Astrocyte of the cerebellum (primary cell): Measurements from ENCODE around the gene MED28.

ENCODE experiments used
- DNase-seq: peaks from one replicate; pipeline ENCODE4 v3.0.0-alpha.2; 2011; ENCODE audit warnings: low read depth
- H3K4me3 ChIP-seq: 2 replicates; pipeline ENCODE4 v1.5.1; 2011; ENCODE audit warnings: mild to moderate bottlenecking, low read depth, low read length, moderate library complexity
- CTCF ChIP-seq: IDR thresholded peaks from 2 replicates; pipeline ENCODE4 v1.5.1; 2012; ENCODE audit warnings: low read length, low read depth, moderate library complexity, mild to moderate bottlenecking; ENCODE audit errors: missing control alignments
- in situ Hi-C: cut with HindIII; loops from 2 replicates; pipeline ENCODE4 v1.10.0; 2017; ENCODE audit warnings: low sequenced_read_pairs

MED28 gene

GRCh38 chr4:17642398-17642783 lies 27.9 kb downstream of the MED28 start:
- TF ChIP-seq CTCF: no peak
- no peak overlapping the region for H3K4me3 ChIP-seq
- DNase-seq: no peak
- in situ Hi-C loops: no loop called here

GRCh38 chr4:17646693-17647092 lies 32.3 kb downstream of the MED28 start:
- no peak for TF ChIP-seq CTCF
- DNase-seq: no peak
- in situ Hi-C loops: no loop called here
- no peak overlapping the region for H3K4me3 ChIP-seq

GRCh38 chr4:17647176-17647806 lies 32.9 kb downstream of the MED28 start:
- DNase-seq: no peak
- no peak overlapping the region for H3K4me3 ChIP-seq
- TF ChIP-seq CTCF: no peak
- in situ Hi-C loops: no loop called here

GRCh38 chr4:17647927-17648326 lies 33.5 kb downstream of the MED28 start:
- in situ Hi-C loops: no loop called here
- H3K4me3 ChIP-seq: no peak overlapping the region
- no peak for TF ChIP-seq CTCF
- no peak for DNase-seq

GRCh38 chr4:17650406-17650805 lies 36.0 kb downstream of the MED28 start:
- in situ Hi-C loops: no loop called here
- no peak for DNase-seq
- no peak for TF ChIP-seq CTCF
- no peak overlapping the region for H3K4me3 ChIP-seq

GRCh38 chr4:17654701-17655100 lies 40.3 kb downstream of the MED28 start:
- H3K4me3 ChIP-seq: no peak overlapping the region
- in situ Hi-C loops: no loop called here
- no peak for DNase-seq
- no peak for TF ChIP-seq CTCF
